Type B pancreatic cell (in vitro differentiated cells): ENCODE results near the gene ACSF3. TPM values are rescaled to one million over a fixed set of nuclear protein-coding genes. Genes with fewer than 3 reads are reported as not detected.
"Not testable (repeated sequence)": the region's sequence is repeated elsewhere in the genome, so short reads cannot be mapped to it uniquely, and the experiment has no call there.

Experiments used
- DNase-seq: peaks from one replicate; pipeline ENCODE4 v3.0.0; 2021; ENCODE audit warnings: mixed read lengths; ENCODE audit not compliant: unreplicated experiment; ENCODE audit errors: extremely low spot score
- H3K27ac Mint-ChIP-seq: 2 replicates; pipeline ENCODE4 v1.8.0; 2021; ENCODE audit warnings: mild to moderate bottlenecking, mixed read lengths
- H3K27me3 Mint-ChIP-seq: 2 replicates; pipeline ENCODE4 v1.8.0; 2021; ENCODE audit warnings: mixed read lengths
- H3K36me3 Mint-ChIP-seq: 2 replicates; pipeline ENCODE4 v1.8.0; 2021; ENCODE audit warnings: mixed read lengths
- H3K4me1 Mint-ChIP-seq: one replicate; pipeline ENCODE4 v1.8.0; 2021; ENCODE audit warnings: mixed read lengths; ENCODE audit not compliant: unreplicated experiment
- H3K4me3 Mint-ChIP-seq: 2 replicates; pipeline ENCODE4 v1.8.0; 2021; ENCODE audit warnings: mild to moderate bottlenecking, mixed read lengths
- H3K9me3 Mint-ChIP-seq: 2 replicates; pipeline ENCODE4 v1.8.0; 2021; ENCODE audit warnings: mixed read lengths
- CTCF ChIP-seq: fragments of 200-600 bp; sonication (generic); conservative IDR thresholded peaks from 2 replicates; pipeline ENCODE4 v1.5.0; 2021; ENCODE audit warnings: antibody characterized with exemption, mild to moderate bottlenecking
- total RNA-seq: library from RNA; stranded (reverse); gene quantifications from 2 replicates; pipeline ENCODE4 v1.2.1, GENCODE V29; 2021; ENCODE audit warnings: low replicate concordance

Gene ACSF3
- total RNA-seq, 1 donor from 2014 or later = 29.0 TPM

GRCh38 chr16:89179656-89180315 lies 86.1 kb downstream of the ACSF3 start:
- no peak for DNase-seq
- no peak overlapping the region for H3K4me3 Mint-ChIP-seq
- TF ChIP-seq CTCF = no peak
- no peak overlapping the region for H3K27ac Mint-ChIP-seq
- H3K4me1 Mint-ChIP-seq = no peaks in the 10 kb centered on the region
- no peaks in the 10 kb centered on the region for H3K36me3 Mint-ChIP-seq
- H3K9me3 Mint-ChIP-seq = no peaks in the 10 kb centered on the region
- peaks cover 6% of the 10 kb centered on the region for H3K27me3 Mint-ChIP-seq

GRCh38 chr16:89183463-89183862 lies 89.8 kb downstream of the ACSF3 start:
- Mint-ChIP-seq H3K36me3 (no peaks in the 10 kb centered on the region), H3K4me3 (no peak overlapping the region), H3K27ac (no peak overlapping the region), H3K27me3 (peaks cover 9% of the 10 kb centered on the region), H3K9me3 (no peaks in the 10 kb centered on the region), H3K4me1 (no peaks in the 10 kb centered on the region)
- no peak for DNase-seq
- TF ChIP-seq CTCF = no peak

GRCh38 chr16:89183975-89184676 lies 90.5 kb downstream of the ACSF3 start:
- TF ChIP-seq CTCF = no peak
- H3K4me1 Mint-ChIP-seq = no peaks in the 10 kb centered on the region
- no peak overlapping the region for H3K27ac Mint-ChIP-seq
- H3K4me3 Mint-ChIP-seq = no peak overlapping the region
- no peaks in the 10 kb centered on the region for H3K36me3 Mint-ChIP-seq
- H3K9me3 Mint-ChIP-seq = no peaks in the 10 kb centered on the region
- H3K27me3 Mint-ChIP-seq = peaks cover 9% of the 10 kb centered on the region
- no peak for DNase-seq

GRCh38 chr16:89184677-89184932 lies 91.0 kb downstream of the ACSF3 start:
- H3K9me3 Mint-ChIP-seq = no peaks in the 10 kb centered on the region
- DNase-seq = no peak
- H3K4me3 Mint-ChIP-seq = no peak overlapping the region
- no peak overlapping the region for H3K27ac Mint-ChIP-seq
- no peaks in the 10 kb centered on the region for H3K4me1 Mint-ChIP-seq
- peaks cover 12% of the 10 kb centered on the region for H3K27me3 Mint-ChIP-seq
- no peaks in the 10 kb centered on the region for H3K36me3 Mint-ChIP-seq
- no peak for TF ChIP-seq CTCF

- no peak for DNase-seq
- H3K9me3 Mint-ChIP-seq = no peaks in the 10 kb centered on the region
- H3K27me3 Mint-ChIP-seq = peaks cover 17% of the 10 kb centered on the region
- H3K27ac Mint-ChIP-seq = no peak overlapping the region
- H3K4me3 Mint-ChIP-seq = no peak overlapping the region
- no peak for TF ChIP-seq CTCF
- no peaks in the 10 kb centered on the region for H3K36me3 Mint-ChIP-seq
- H3K4me1 Mint-ChIP-seq = no peaks in the 10 kb centered on the region
These were observed 91.5 kb downstream of the ACSF3 start for GRCh38 chr16:89184933-89185794.

GRCh38 chr16:89185887-89186592 lies 92.4 kb downstream of the ACSF3 start:
- peaks cover 21% of the 10 kb centered on the region for H3K27me3 Mint-ChIP-seq
- DNase-seq, H3K36me3 Mint-ChIP-seq: not testable (repeated sequence)

GRCh38 chr16:89186593-89187031 lies 93.0 kb downstream of the ACSF3 start:
- H3K9me3 Mint-ChIP-seq, H3K27ac Mint-ChIP-seq: not testable (repeated sequence)

More at GRCh38 chr16:89185887-89186592, 92.4 kb downstream of the ACSF3 start:
- not testable (repeated sequence) for H3K27ac Mint-ChIP-seq, H3K9me3 Mint-ChIP-seq, H3K4me3 Mint-ChIP-seq, H3K4me1 Mint-ChIP-seq

More at GRCh38 chr16:89186593-89187031, 93.0 kb downstream of the ACSF3 start:
- not testable (repeated sequence) for H3K4me1 Mint-ChIP-seq, H3K4me3 Mint-ChIP-seq, DNase-seq, H3K36me3 Mint-ChIP-seq
- H3K27me3 Mint-ChIP-seq = peaks cover 23% of the 10 kb centered on the region
